Endothelial cell of umbilical vein (primary cell): ENCODE results near the gene KHDRBS1. TPM values are rescaled to one million over a fixed set of nuclear protein-coding genes. Genes with fewer than 3 reads are reported as not detected.

Source experiments
- BruUV-seq: library from RNA; stranded (reverse); fragments of 400-500 nt; replicated peaks from 2 replicates; lab custom pipeline; 2021; lab: Mats Ljungman, UMichigan
- CTCF ChIA-PET: fragments of 300-600, 350-600 bp; sonication (Branson Sonifier 250); formaldehyde crosslinking; loops from one replicate; lab custom pipeline; 2021; ENCODE audit warnings: antibody characterized with exemption, inconsistent platforms; lab: Charles Lee
- POLR2A ChIA-PET: fragments of 300-600, 350-600 bp; sonication (Branson Sonifier 250); formaldehyde crosslinking; loops from one replicate; lab custom pipeline; 2021; ENCODE audit warnings: antibody characterized with exemption, inconsistent platforms; lab: Charles Lee
- DNase-seq: peaks from one replicate; pipeline ENCODE4 v3.0.0-alpha.2; 2011; ENCODE audit warnings: low read depth, low spot score
- FAIRE-seq: peaks from 2 replicates; lab custom pipeline; 2011; peaks lifted over from hg19 to GRCh38; lab: Jason Lieb, UNC
- H2AFZ ChIP-seq: 2 replicates; pipeline ENCODE4 v1.6.0; 2012; ENCODE audit warnings: low read depth, low read length, control low read depth, inconsistent platforms
- H3K27ac ChIP-seq: 2 replicates; pipeline ENCODE4 v1.5.1; 2011; ENCODE audit warnings: low read depth, mild to moderate bottlenecking, control low read depth, low read length, moderate library complexity; ENCODE audit not compliant: insufficient read depth
- H3K27me3 ChIP-seq, 2 experiments: 2 replicates each; pipeline versions ENCODE4 v1.6.0 to v1.6.1; 2011; ENCODE audit warnings: low read length in 2 of 2, mixed read lengths in 1 of 2; ENCODE audit not compliant: control insufficient read depth in 2 of 2, insufficient read depth in 2 of 2
- H3K36me3 ChIP-seq, 2 experiments: 2 replicates in 1 of 2; 3 replicates in 1 of 2; pipeline ENCODE4 v1.5.1; 2011; ENCODE audit warnings: low read length in 2 of 2, mild to moderate bottlenecking in 1 of 2, moderate library complexity in 1 of 2; ENCODE audit not compliant: control insufficient read depth in 2 of 2, insufficient read depth in 2 of 2; ENCODE audit errors: extremely low read depth in 1 of 2
- H3K4me1 ChIP-seq: 3 replicates; pipeline ENCODE4 v1.5.1; 2011; ENCODE audit warnings: mild to moderate bottlenecking, low read length; ENCODE audit not compliant: control insufficient read depth, insufficient read depth; ENCODE audit errors: extremely low read depth
- H3K4me2 ChIP-seq: 2 replicates; pipeline ENCODE4 v1.6.1; 2011; ENCODE audit warnings: low read length, control low read depth, mixed read lengths; ENCODE audit not compliant: insufficient read depth
- H3K4me3 ChIP-seq, 3 experiments: fragments of 200-600 bp in 1 of 3; sonication (generic), shearing (Covaris generic) in 1 of 3; replicated peaks in 1 of 3; 2 replicates each; pipeline ENCODE4 v1.5.1; 2011 to 2016; ENCODE audit warnings: control low read depth in 3 of 3, low read length in 3 of 3, mild to moderate bottlenecking in 2 of 3, inconsistent platforms in 1 of 3, low read depth in 1 of 3, moderate library complexity in 1 of 3; ENCODE audit not compliant: insufficient read depth in 1 of 3
- H3K79me2 ChIP-seq: 2 replicates; pipeline ENCODE4 v1.6.0; 2012; ENCODE audit warnings: low read length, inconsistent platforms; ENCODE audit not compliant: control insufficient read depth, insufficient read depth
- H3K9ac ChIP-seq: replicated peaks from 2 replicates; pipeline ENCODE3; 2011; ENCODE audit warnings: low read length, control low read depth; ENCODE audit not compliant: insufficient read depth; ENCODE audit errors: extremely low read depth
- H3K9me1 ChIP-seq: replicated peaks from 3 replicates; pipeline ENCODE4 v1.6.0; 2011; ENCODE audit warnings: mild to moderate bottlenecking, low read length; ENCODE audit not compliant: control insufficient read depth, insufficient read depth; ENCODE audit errors: extremely low read depth
- H3K9me3 ChIP-seq: replicated peaks from 2 replicates; pipeline ENCODE4 v1.5.1; 2012; ENCODE audit warnings: low read length, inconsistent platforms; ENCODE audit not compliant: control insufficient read depth, insufficient read depth
- H4K20me1 ChIP-seq: replicated peaks from 2 replicates; pipeline ENCODE3; 2011; ENCODE audit warnings: mild to moderate bottlenecking, low read length; ENCODE audit not compliant: control insufficient read depth, insufficient read depth; ENCODE audit errors: extremely low read depth
- CTCF ChIP-seq, 2 donors: IDR thresholded peaks; 1 replicate in 1 of 2; 2 replicates in 1 of 2; pipeline ENCODE4 v1.5.1; 2011; ENCODE audit warnings: low read length in 2 of 2, mild to moderate bottlenecking in 2 of 2, moderate library complexity in 2 of 2, control low read depth in 1 of 2, inconsistent platforms in 1 of 2, low read depth in 1 of 2; ENCODE audit not compliant: insufficient read depth in 1 of 2; ENCODE audit errors: extremely low read depth in 1 of 2
- FOS ChIP-seq: IDR thresholded peaks from 2 replicates; pipeline ENCODE4 v1.6.1; 2011; ENCODE audit warnings: mild to moderate bottlenecking, low read length, moderate library complexity, borderline replicate concordance; ENCODE audit not compliant: insufficient read depth
- GATA2 ChIP-seq: IDR thresholded peaks from 2 replicates; pipeline ENCODE4 v1.7.0; 2011; ENCODE audit warnings: low read depth, mild to moderate bottlenecking, moderate library complexity, mixed read lengths, low read length; ENCODE audit not compliant: insufficient read length, insufficient read depth
- MAX ChIP-seq: IDR thresholded peaks from 2 replicates; pipeline ENCODE4 v1.6.1; 2011; ENCODE audit not compliant: insufficient read depth, insufficient read length
- MYC ChIP-seq: IDR thresholded peaks from one replicate; pipeline ENCODE4 v1.6.1; 2011; ENCODE audit warnings: mild to moderate bottlenecking, low read depth, low read length
- POLR2A ChIP-seq: IDR thresholded peaks from 2 replicates; pipeline ENCODE4 v1.6.1; 2012; ENCODE audit warnings: low read depth, mild to moderate bottlenecking, control low read depth, low read length
- POLR2AphosphoS5 ChIP-seq: IDR thresholded peaks from 2 replicates; pipeline ENCODE4 v1.6.1; 2012; ENCODE audit warnings: low read depth, mild to moderate bottlenecking, control low read depth, low read length, moderate library complexity; ENCODE audit not compliant: insufficient read depth
- dilution Hi-C: fragments of 300-500 bp; cut with MboI; formaldehyde crosslinking; loops from one replicate; pipeline ENCODE4 v1.15.0; 2019; ENCODE audit warnings: low sequenced_read_pairs; ENCODE audit not compliant: extremely low pct_ligation_motif_present
- intact Hi-C: fragments of 100-400 bp; cut with micrococcal nuclease; formaldehyde crosslinking; loops from one replicate; pipeline ENCODE4 v1.10.0; 2022
- polyA plus RNA-seq, 4 experiments: library from polyadenylated mRNA; depleted of rRNA in 3 of 4; stranded (reverse) in 3 of 4; unstranded in 1 of 4; fragments of >200 nt; gene quantifications; 2 replicates each; pipeline versions ENCODE4 v1.2.1 to v1.2.3, GENCODE V29; 2011 to 2012; ENCODE audit warnings: missing spikeins in 1 of 4
- total RNA-seq: library from RNA; stranded (reverse); gene quantifications from 2 replicates; pipeline ENCODE4 v1.2.3, GENCODE V29; 2021

Gene KHDRBS1
- total and polyA plus RNA-seq, 2 donors (not counting 3 experiments of a cell fraction or from before 2014, with no cell fraction given), result 43.4 to 194 TPM

GRCh38 chr1:32052887-32053286 lies 39.2 kb downstream of the KHDRBS1 start:
- H3K27ac ChIP-seq, result no peak overlapping the region
- no peak for TF ChIP-seq POLR2A
- no peak for TF ChIP-seq MYC
- TF ChIP-seq POLR2AphosphoS5, result no peak
- no peak for TF ChIP-seq CTCF (IDR thresholded peaks at IDR 0.05; ENCODE audit: extremely low read depth in 1 of 2, insufficient read depth in 1 of 2, low read depth in 1 of 2, low read length in 2 of 2)
- TF ChIP-seq FOS, result peak; percentile 9
- TF ChIP-seq GATA2, result no peak
- no peak for TF ChIP-seq MAX
- no TSS peak for BruUV-seq
- H3K36me3 ChIP-seq, result peaks cover 35% of the 10 kb centered on the region in 2 experiments
- no peaks in the 10 kb centered on the region for H3K9me3 ChIP-seq
- H3K27me3 ChIP-seq, result no peaks in the 10 kb centered on the region
- ChIA-PET CTCF (interaction anchor here (1.4 to 4.2 kb wide), 6 partner anchors 10 to 75 kb away, joined by 3 to 33 read pairs (median 5); no protein-coding TSS in a partner anchor), POLR2A (no interaction called here)
- H3K9me1 ChIP-seq, result no peaks in the 10 kb centered on the region
- H2AFZ ChIP-seq, result no peak overlapping the region
- dilution Hi-C loops (no loop called here), intact Hi-C loops (no loop called here)
- no peak overlapping the region for H3K9ac ChIP-seq
- H3K4me2 ChIP-seq, result no peak overlapping the region
- no peak overlapping the region for H3K4me3 ChIP-seq
- DNase-seq (no peak), FAIRE-seq (no peak)
- no peaks in the 10 kb centered on the region for H3K4me1 ChIP-seq
- H4K20me1 ChIP-seq, result peaks cover 3% of the 10 kb centered on the region
- peaks cover 32% of the 10 kb centered on the region for H3K79me2 ChIP-seq
